HEK293T (cell line): ENCODE data around the gene TDRKH.

ENCODE experiments used
- BHLHE40 ChIP-seq: fragments of 450-650 bp; IDR thresholded peaks from 2 replicates; pipeline ENCODE4 v1.6.1; 2016; ENCODE audit warnings: mild to moderate bottlenecking, moderate library complexity, borderline replicate concordance
- ELF4 ChIP-seq: fragments of 450-650 bp; IDR thresholded peaks from 2 replicates; pipeline ENCODE4 v1.6.1; 2017; ENCODE audit warnings: antibody characterized with exemption
- FOXA1 ChIP-seq: fragments of 450-650 bp; IDR thresholded peaks from 2 replicates; pipeline ENCODE4 v1.6.1; 2016; ENCODE audit warnings: mild to moderate bottlenecking
- FOXK2 ChIP-seq: fragments of 450-650 bp; IDR thresholded peaks from 2 replicates; pipeline ENCODE4 v1.6.1; 2016; ENCODE audit warnings: mild to moderate bottlenecking
- FOXM1 ChIP-seq: fragments of 450-650 bp; IDR thresholded peaks from 2 replicates; pipeline ENCODE4 v1.6.1; 2017; ENCODE audit warnings: mild to moderate bottlenecking, borderline replicate concordance
- HDGF ChIP-seq: fragments of 450-650 bp; IDR thresholded peaks from 2 replicates; pipeline ENCODE4 v1.6.1; 2017; ENCODE audit warnings: antibody characterized with exemption, borderline replicate concordance
- LEF1 ChIP-seq: fragments of 450-650 bp; IDR thresholded peaks from 2 replicates; pipeline ENCODE4 v1.6.1; 2017; ENCODE audit warnings: mild to moderate bottlenecking, borderline replicate concordance
- PKNOX1 ChIP-seq: fragments of 450-650 bp; IDR thresholded peaks from 2 replicates; pipeline ENCODE4 v1.6.1; 2016
- SP1 ChIP-seq: fragments of 450-650 bp; IDR thresholded peaks from 2 replicates; pipeline ENCODE4 v1.6.1; 2017
- TARDBP ChIP-seq: fragments of 450-650 bp; IDR thresholded peaks from 2 replicates; pipeline ENCODE4 v1.6.1; 2016
- ZNF384 ChIP-seq: fragments of 450-650 bp; IDR thresholded peaks from 2 replicates; pipeline ENCODE4 v1.6.1; 2016

- TF ChIP-seq SP1 (no peak), TARDBP (no peak), FOXK2 (no peak), FOXA1 (no peak), BHLHE40 (no peak), PKNOX1 (no peak), FOXM1 (no peak), ZNF384 (no peak), LEF1 (no peak), ELF4 (no peak), HDGF (no peak)
Observed at GRCh38 chr1:151728151-151729054, 61.9 kb downstream of the TDRKH start.
